ENCODE results near the gene LRRC8C. TPM values are rescaled to one million over a fixed set of nuclear protein-coding genes. Genes with fewer than 3 reads are reported as not detected.

Gene LRRC8C
- total and polyA plus RNA-seq, 7 donors: 0.69 to 7.8 (median 3.8) TPM

GRCh38 chr1:89736937-89737733 lies 104.2 kb downstream of the LRRC8C start:
- DNase-seq: no peak
- Histone ChIP-seq H3K4me1 (peaks cover 0 to 15% (median 0%) of the 10 kb centered on the region in 4 donors), H3K36me3 (no peaks in the 10 kb centered on the region), H3K27me3 (no peaks in the 10 kb centered on the region), H3K4me3 (no peak overlapping the region), H3K9me3 (no peaks in the 10 kb centered on the region), H3K27ac (no peak overlapping the region)
- intact Hi-C loops (cut with DNase I): no loop called here
- WGBS, 2 donors: 90 to 94% methylated on average over 5 of the region's 5 CpGs
- TF ChIP-seq CTCF (IDR thresholded peaks at IDR 0.05): no peak
- no peak for TF ChIP-seq POLR2AphosphoS5 (IDR thresholded peaks at IDR 0.05)
- no peak for TF ChIP-seq POLR2A (IDR thresholded peaks at IDR 0.05)
- no peak for TF ChIP-seq EP300 (IDR thresholded peaks at IDR 0.05)

- no peak for DNase-seq
- TF ChIP-seq CTCF (IDR thresholded peaks at IDR 0.05): no peak
- TF ChIP-seq POLR2A (IDR thresholded peaks at IDR 0.05): no peak
- TF ChIP-seq EP300 (IDR thresholded peaks at IDR 0.05): no peak
- TF ChIP-seq POLR2AphosphoS5 (IDR thresholded peaks at IDR 0.05): no peak
- H3K4me3 ChIP-seq: no peak overlapping the region
- peaks cover 0 to 15% (median 0%) of the 10 kb centered on the region in 4 donors for H3K4me1 ChIP-seq
- no peaks in the 10 kb centered on the region for H3K36me3 ChIP-seq
- H3K27ac ChIP-seq: no peak overlapping the region
- intact Hi-C loops (cut with DNase I): no loop called here
- WGBS, 2 donors: 79 to 91% methylated on average over 10 of the region's 10 CpGs
- no peaks in the 10 kb centered on the region for H3K27me3 ChIP-seq
- H3K9me3 ChIP-seq: no peaks in the 10 kb centered on the region
Measured at GRCh38 chr1:89737985-89738510, 105.1 kb downstream of the LRRC8C start.

GRCh38 chr1:89739013-89739843 lies 106.3 kb downstream of the LRRC8C start:
- Histone ChIP-seq H3K27ac (no peak overlapping the region), H3K27me3 (no peaks in the 10 kb centered on the region), H3K4me1 (peaks cover 0 to 15% (median 0%) of the 10 kb centered on the region in 4 donors), H3K4me3 (no peak overlapping the region), H3K9me3 (no peaks in the 10 kb centered on the region), H3K36me3 (no peaks in the 10 kb centered on the region)
- 68 to 73% methylated on average over 10 of the region's 10 CpGs for WGBS, 2 donors
- no peak for DNase-seq
- intact Hi-C loops (cut with DNase I): no loop called here
- TF ChIP-seq CTCF (IDR thresholded peaks at IDR 0.05) (no peak), EP300 (IDR thresholded peaks at IDR 0.05) (no peak), POLR2A (IDR thresholded peaks at IDR 0.05) (no peak), POLR2AphosphoS5 (IDR thresholded peaks at IDR 0.05) (no peak)

- Histone ChIP-seq H3K4me3 (no peak overlapping the region), H3K27me3 (no peaks in the 10 kb centered on the region), H3K4me1 (peaks cover 0 to 15% (median 0%) of the 10 kb centered on the region in 4 donors), H3K9me3 (no peaks in the 10 kb centered on the region), H3K27ac (no peak overlapping the region), H3K36me3 (no peaks in the 10 kb centered on the region)
- DNase-seq: no peak
- intact Hi-C loops (cut with DNase I): no loop called here
- 77 to 79% methylated on average over 1 of the region's 1 CpG for WGBS, 2 donors
- TF ChIP-seq POLR2AphosphoS5 (IDR thresholded peaks at IDR 0.05) (no peak), CTCF (IDR thresholded peaks at IDR 0.05) (no peak), EP300 (IDR thresholded peaks at IDR 0.05) (no peak)
Measured at GRCh38 chr1:89739844-89740216, 106.9 kb downstream of the LRRC8C start.

Data from sigmoid colon (tissue), 7 donors.